HL-60/S4 (cell line): Measurements from ENCODE around the gene YES1.
"Not testable (repeated sequence)": the region's sequence is repeated elsewhere in the genome, so short reads cannot be mapped to it uniquely, and the experiment has no call there.

Source experiments
- in situ Hi-C: fragments of 300-500 bp; cut with MboI; formaldehyde crosslinking; loops from 2 replicates; pipeline ENCODE4 v1.14.3; 2022; ENCODE audit warnings: low sequenced_read_pairs

The YES1 gene

DNA sequence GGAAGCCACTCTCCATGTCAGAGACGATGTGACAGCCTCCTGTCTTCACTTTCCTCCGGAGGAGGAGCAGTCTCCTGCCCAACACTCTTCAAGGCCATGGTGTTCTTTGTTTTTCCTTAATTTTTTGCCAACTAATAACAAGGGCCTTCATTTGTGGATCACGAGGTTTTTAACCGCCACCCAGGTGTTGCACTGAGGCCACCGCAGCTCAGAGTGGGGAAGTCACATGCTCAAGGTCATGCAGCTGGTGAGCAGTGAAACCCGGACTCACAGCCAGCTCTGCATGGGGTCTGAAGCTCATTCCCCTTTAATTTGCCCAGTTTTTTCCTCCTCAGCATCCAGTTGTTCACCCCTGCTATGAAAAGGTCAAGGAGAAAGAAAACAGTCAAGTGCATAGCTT is 119.2 kb downstream of the YES1 start:
- in situ Hi-C loops: no loop called here

DNA sequence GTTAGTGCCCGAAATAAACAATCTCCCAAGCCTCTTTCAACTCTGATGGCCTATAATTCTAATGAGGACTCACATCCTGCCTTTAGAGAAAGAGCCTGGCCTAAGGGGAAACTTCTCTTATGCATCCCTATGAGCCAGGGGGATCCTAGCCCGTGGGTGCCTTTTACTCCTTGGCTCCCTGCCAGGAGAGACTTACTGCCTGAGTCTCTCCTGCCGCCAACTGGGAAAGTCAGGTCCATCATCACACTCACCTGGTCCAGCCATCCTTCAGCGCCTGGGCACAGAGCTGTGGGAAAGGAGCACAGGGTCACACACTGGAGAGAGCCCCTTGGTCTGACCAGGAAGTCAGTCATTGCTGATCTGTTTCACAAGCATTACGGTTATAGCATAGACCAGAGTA is 123.7 kb downstream of the YES1 start:
- in situ Hi-C loops: no loop called here

DNA sequence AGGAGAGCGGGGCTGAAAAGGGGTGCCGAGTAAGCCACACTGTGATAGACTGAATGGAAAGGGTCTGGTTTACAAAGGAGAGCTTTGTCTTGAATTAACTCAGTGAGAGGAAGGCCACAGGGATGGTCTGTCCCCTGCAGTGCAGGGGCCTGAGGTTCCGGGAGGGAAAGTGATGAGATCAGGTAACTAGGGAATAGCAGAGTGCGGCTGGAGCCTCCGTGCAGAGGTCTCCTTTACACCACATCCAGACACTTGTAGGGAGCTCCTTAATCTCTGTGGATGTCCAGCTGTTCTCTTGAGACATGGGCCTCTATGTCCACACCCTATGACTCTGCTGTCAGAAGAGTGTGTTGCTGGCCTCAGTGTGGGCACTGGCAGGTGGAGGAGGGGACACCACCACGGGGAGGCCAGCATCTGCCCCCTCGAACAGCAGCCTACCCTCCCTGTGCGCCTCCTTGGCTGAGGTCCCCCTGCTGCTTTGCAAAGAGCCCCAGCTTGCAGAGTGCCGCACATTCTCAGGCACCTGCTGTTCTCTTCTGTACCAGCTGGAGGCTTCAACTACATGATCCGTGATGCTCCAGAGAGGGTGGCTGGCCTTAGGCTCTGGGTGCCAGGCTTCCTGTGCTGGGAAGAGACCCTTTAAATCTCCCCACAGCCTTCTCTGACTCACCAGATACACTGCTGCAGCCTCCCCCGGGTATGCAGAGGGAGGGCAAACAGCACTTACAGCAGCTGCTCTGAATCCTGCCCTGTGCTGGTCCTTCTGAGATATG is 125.5 kb downstream of the YES1 start:
- in situ Hi-C loops: no loop called here

DNA sequence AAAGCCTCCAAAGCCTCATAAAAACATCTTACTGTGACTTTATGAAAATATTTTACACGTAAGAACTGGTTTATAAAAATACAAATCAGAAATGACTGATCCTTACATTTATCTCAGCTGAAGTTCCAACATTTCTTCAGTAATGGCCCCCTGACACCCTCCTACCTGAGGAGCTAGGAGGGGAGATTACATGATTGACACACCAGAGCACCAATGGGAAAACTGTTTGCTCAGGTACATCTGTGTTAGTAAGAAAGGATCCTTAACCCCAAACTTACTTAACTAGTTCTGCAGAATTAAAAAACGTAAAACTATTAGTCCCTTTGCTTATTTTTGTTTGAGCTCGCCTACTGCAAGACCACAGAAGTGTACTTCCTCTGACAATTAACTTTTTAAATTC is 126.6 kb downstream of the YES1 start:
- in situ Hi-C loops: no loop called here

DNA sequence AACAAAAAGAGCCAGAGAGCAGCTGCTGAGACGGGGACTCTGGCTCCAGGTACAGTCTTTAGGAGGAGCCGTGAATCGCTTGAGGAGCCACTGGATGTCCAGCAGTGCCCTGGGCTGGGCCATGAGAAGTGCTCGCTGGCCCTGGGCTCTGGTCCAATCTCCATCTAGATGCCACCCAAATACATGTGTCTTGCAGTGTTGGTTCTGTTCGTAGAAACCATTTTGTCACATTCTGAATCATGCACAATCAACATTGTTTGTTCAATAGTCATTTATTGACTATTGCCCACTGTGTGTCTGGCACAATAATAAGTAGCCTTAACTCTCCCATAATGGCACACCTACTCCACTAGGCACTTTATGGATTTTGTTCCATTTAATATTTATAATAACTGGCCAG is 128.5 kb downstream of the YES1 start:
- in situ Hi-C loops: no loop called here

DNA sequence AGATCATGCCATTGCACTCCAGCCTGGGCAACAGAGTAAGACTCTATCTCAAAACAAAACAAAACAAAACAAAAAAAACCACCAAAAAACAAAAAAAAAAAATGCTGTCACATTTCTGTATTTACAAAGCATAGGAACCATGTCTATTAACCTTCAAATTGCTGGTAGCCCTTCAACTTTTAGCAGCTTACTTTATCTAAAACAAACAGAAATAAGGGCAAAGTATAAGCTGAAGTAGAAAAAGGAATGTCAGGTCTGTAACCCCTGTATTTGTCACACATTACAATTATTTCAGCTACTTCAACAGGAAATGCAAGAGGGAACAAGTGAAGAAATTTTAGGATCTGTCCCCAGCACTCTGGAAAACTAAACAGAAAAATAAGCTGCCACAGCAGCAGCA is 129.2 kb downstream of the YES1 start:
- in situ Hi-C loops: no loop called here

DNA sequence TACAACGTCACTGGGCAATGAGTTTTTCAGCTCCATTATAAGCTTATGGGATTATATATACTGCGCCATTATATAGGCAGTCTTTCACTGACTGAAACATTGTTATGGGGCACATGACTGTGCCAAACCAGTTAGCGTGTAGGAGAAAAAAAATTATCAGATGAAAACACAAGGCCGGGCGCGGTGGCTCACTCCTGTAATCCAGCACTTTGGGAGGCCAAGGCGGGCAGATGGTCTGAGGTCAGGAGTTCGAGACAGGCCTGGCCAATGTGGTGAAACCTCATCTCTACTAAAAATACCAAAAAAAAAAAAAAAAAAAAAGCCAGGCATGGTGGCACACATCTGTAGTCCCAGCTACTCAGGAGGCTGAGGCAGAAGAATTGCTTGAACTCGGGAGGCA is 129.6 kb downstream of the YES1 start:
- in situ Hi-C loops: not testable (repeated sequence)

DNA sequence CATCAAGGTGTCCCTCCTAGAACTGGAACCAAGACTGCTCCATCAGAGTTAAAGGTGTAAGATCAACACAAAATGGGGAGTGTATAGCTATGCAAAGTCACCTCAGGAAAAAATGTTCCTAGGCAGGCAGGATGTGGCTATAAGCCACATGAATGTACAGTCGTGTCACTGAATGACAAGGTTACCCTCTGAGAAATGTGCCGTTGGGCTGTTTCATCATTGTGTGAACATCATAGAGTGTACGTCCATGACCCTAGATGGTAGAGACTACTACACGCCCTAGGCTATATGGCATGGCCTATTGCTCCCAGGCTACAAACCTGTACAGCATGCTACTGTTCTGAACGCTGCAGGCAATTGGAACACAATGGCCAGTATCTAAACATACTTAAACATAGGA is 130.1 kb downstream of the YES1 start:
- in situ Hi-C loops: no loop called here

DNA sequence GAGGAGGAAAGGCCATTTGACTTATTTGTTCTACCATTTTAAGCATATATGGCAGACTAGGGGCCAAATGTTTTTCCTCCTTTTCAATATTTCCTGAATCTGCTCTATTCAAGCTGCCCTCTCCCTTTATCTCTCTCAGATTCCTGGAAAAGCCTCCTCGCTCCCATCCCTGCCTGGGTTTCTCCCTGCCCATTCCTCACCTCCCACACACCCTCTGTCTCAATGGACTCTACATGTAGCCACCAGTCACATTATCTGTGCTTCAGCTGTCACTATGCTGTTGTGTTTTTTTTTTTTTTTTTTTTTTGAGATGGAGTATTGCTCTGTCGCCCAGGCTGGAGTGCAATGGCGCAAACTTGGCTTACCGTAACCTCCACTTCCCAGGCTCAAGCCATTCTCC is 131.7 kb downstream of the YES1 start:
- in situ Hi-C loops: no loop called here

DNA sequence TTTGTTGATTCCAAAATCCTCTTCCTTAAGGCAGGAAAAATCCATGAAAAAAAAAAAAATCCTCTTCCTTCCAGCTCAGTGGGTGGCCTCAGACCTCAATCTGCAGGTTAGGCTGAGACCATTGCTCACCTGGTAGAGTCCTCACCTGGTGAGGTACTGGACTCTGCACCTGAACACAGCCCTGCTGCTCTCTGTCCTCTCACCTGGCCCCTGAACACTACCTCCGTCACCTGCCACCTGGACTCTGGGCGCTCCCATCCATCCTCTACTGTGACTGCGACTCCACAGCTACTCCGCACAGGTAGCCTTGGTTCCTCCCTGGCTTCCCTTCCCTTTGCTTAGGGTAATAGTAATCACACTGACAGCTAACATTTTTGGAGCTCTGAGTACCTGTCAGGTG is 132.5 kb downstream of the YES1 start:
- in situ Hi-C loops: no loop called here

GRCh38 chr18:678482-679182 is 133.4 kb downstream of the YES1 start:
- in situ Hi-C loops: no loop called here

GRCh38 chr18:677951-678381 is 134.1 kb downstream of the YES1 start:
- in situ Hi-C loops: no loop called here

- in situ Hi-C loops: no loop called here
Measured at GRCh38 chr18:677145-677544, 134.9 kb downstream of the YES1 start.

DNA sequence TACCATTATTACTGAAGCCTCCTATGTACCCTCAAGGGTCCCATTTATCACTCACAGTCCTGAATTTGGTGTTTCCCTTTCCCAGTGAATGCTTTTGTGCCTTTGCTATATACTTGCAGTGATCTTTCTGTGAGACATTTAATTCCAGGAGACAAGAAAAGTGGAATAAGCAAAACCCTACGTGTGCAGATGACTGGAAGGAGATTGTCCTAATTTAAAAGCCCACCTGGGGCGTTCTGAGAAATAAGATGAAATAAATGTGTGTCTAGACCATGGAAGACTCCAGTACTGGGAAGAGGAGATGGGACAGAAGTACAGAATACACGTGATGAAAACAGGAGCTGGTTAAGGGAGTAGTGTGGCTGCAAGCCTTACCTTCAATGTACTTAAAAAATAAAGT is 135.3 kb downstream of the YES1 start:
- in situ Hi-C loops: no loop called here

DNA sequence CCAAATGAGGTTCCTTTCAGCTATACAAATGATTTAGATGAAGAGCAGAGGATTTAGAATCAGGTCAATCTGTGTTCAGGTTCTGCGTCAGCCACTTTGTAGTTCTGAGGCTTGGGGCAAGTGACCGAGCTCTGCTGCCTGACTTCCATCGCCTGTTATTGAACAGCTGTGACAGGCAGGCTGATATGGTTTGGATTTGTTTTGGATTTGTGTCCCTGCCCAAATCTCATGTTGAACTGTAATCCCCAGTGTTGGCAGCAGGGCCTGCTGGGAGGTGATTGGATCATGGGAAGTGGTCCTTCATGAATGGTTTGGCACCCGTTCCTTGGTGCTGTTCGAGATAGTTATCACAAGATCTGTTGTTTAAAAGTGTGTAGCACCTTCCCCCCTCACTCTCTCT is 136.0 kb downstream of the YES1 start:
- in situ Hi-C loops: no loop called here

- in situ Hi-C loops: no loop called here
Measured at GRCh38 chr18:675307-675706, 136.7 kb downstream of the YES1 start.

DNA sequence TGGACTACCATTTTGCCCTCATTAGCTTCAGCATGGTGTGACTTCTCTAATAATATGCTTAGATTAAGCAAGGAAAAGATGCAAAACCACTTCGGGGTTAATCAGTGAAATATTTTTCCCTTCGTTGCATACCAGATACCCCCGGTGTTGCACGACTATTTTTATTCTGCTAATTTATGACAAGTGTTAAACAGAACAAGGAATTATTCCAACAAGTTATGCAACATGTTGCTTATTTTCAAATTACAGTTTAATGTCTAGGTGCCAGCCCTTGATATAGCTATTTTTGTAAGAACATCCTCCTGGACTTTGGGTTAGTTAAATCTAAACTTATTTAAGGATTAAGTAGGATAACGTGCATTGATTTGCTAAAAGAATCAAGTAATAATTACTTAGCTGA is 138.3 kb downstream of the YES1 start:
- in situ Hi-C loops: no loop called here

GRCh38 chr18:673317-673716 is 138.7 kb downstream of the YES1 start:
- in situ Hi-C loops: no loop called here
